BLaER1 (cell line): ENCODE measurements around the gene PTP4A1.
"Not testable (repeated sequence)": the region's sequence is repeated elsewhere in the genome, so short reads cannot be mapped to it uniquely, and the experiment has no call there.

ENCODE experiments used
- H3K27ac ChIP-seq: shearing (Covaris generic); formaldehyde crosslinking; 2 replicates; pipeline ENCODE4 v1.8.1; 2022
- H3K27me3 ChIP-seq: shearing (Covaris generic); formaldehyde crosslinking; 2 replicates; pipeline ENCODE4 v1.8.1; 2022
- H3K36me3 ChIP-seq: shearing (Covaris generic); formaldehyde crosslinking; 2 replicates; pipeline ENCODE4 v1.8.1; 2022
- H3K4me1 ChIP-seq: shearing (Covaris generic); formaldehyde crosslinking; 2 replicates; pipeline ENCODE4 v1.8.1; 2022
- H3K4me2 ChIP-seq: shearing (Covaris generic); formaldehyde crosslinking; 2 replicates; pipeline ENCODE4 v1.8.1; 2022
- H3K4me3 ChIP-seq: shearing (Covaris generic); formaldehyde crosslinking; 2 replicates; pipeline ENCODE4 v1.8.1; 2022
- H3K9ac ChIP-seq: shearing (Covaris generic); formaldehyde crosslinking; 2 replicates; pipeline ENCODE4 v1.8.1; 2022
- H3K9me3 ChIP-seq: shearing (Covaris generic); formaldehyde crosslinking; 2 replicates; pipeline ENCODE4 v1.8.1; 2022
- H4K20me1 ChIP-seq: shearing (Covaris generic); formaldehyde crosslinking; 2 replicates; pipeline ENCODE4 v1.8.1; 2022
- Cebpa-rat ChIP-seq: shearing (Covaris generic); IDR thresholded peaks from 2 replicates; pipeline ENCODE4 v1.8.1; 2022

PTP4A1 gene

GRCh38 chr6:63579937-63580703 is 7.8 kb downstream of the PTP4A1 start:
- Histone ChIP-seq H3K4me2 (no peak overlapping the region), H3K27me3 (no peaks in the 10 kb centered on the region), H3K4me3 (no peak overlapping the region), H3K27ac (no peak overlapping the region), H3K36me3 (peaks cover 80% of the 10 kb centered on the region), H3K9me3 (no peaks in the 10 kb centered on the region), H3K9ac (no peak overlapping the region), H4K20me1 (peaks cover 68% of the 10 kb centered on the region), H3K4me1 (peaks cover 5% of the 10 kb centered on the region)
- no peak for TF ChIP-seq Cebpa-rat

GRCh38 chr6:63580704-63580961 is 8.4 kb downstream of the PTP4A1 start:
- Histone ChIP-seq H3K9me3 (no peaks in the 10 kb centered on the region), H3K4me3 (no peak overlapping the region), H3K4me1 (no peaks in the 10 kb centered on the region; the same call in 1 of the 2 replicates), H4K20me1 (peaks cover 62% of the 10 kb centered on the region), H3K27me3 (no peaks in the 10 kb centered on the region), H3K4me2 (no peak overlapping the region), H3K9ac (no peak overlapping the region), H3K27ac (no peak overlapping the region), H3K36me3 (peaks cover 80% of the 10 kb centered on the region)
- TF ChIP-seq Cebpa-rat: no peak

GRCh38 chr6:63581355-63582013 is 9.2 kb downstream of the PTP4A1 start:
- Histone ChIP-seq H3K27me3 (no peaks in the 10 kb centered on the region), H3K4me1 (no peaks in the 10 kb centered on the region), H4K20me1 (peaks cover 54% of the 10 kb centered on the region), H3K4me3 (no peak overlapping the region), H3K36me3 (peaks cover 75% of the 10 kb centered on the region), H3K4me2 (no peak overlapping the region), H3K9ac (no peak overlapping the region), H3K27ac (no peak overlapping the region), H3K9me3 (no peaks in the 10 kb centered on the region)
- TF ChIP-seq Cebpa-rat: no peak

GRCh38 chr6:63582579-63583231 is 10.4 kb downstream of the PTP4A1 start:
- H3K4me1 ChIP-seq: no peaks in the 10 kb centered on the region
- peaks cover 63% of the 10 kb centered on the region for H3K36me3 ChIP-seq

GRCh38 chr6:63584125-63584514 is 11.8 kb downstream of the PTP4A1 start:
- H3K4me1 ChIP-seq: no peaks in the 10 kb centered on the region
- H3K27me3 ChIP-seq: no peaks in the 10 kb centered on the region
- peaks cover 49% of the 10 kb centered on the region for H3K36me3 ChIP-seq
- no peaks in the 10 kb centered on the region for H3K9me3 ChIP-seq
- TF ChIP-seq Cebpa-rat: no peak
- no peak overlapping the region for H3K27ac ChIP-seq
- no peak overlapping the region for H3K4me3 ChIP-seq
- no peak overlapping the region for H3K9ac ChIP-seq
- peaks cover 38% of the 10 kb centered on the region for H4K20me1 ChIP-seq
- no peak overlapping the region for H3K4me2 ChIP-seq

More at GRCh38 chr6:63582579-63583231, 10.4 kb downstream of the PTP4A1 start:
- no peak overlapping the region for H3K4me2 ChIP-seq
- peaks cover 42% of the 10 kb centered on the region for H4K20me1 ChIP-seq
- H3K4me3 ChIP-seq: no peak overlapping the region
- no peaks in the 10 kb centered on the region for H3K27me3 ChIP-seq
- H3K9me3 ChIP-seq: no peaks in the 10 kb centered on the region
- no peak overlapping the region for H3K27ac ChIP-seq
- no peak overlapping the region for H3K9ac ChIP-seq
- TF ChIP-seq Cebpa-rat: no peak

- H3K36me3 ChIP-seq: peaks cover 45% of the 10 kb centered on the region
- H3K4me3 ChIP-seq: no peak overlapping the region
- peaks cover 35% of the 10 kb centered on the region for H4K20me1 ChIP-seq
- no peak overlapping the region for H3K9ac ChIP-seq
- H3K9me3 ChIP-seq: no peaks in the 10 kb centered on the region
- no peak overlapping the region for H3K27ac ChIP-seq
- H3K4me1 ChIP-seq: no peaks in the 10 kb centered on the region
- no peak overlapping the region for H3K4me2 ChIP-seq
- TF ChIP-seq Cebpa-rat: no peak
- no peaks in the 10 kb centered on the region for H3K27me3 ChIP-seq
Observed at GRCh38 chr6:63584566-63584965, 12.3 kb downstream of the PTP4A1 start.

GRCh38 chr6:63585652-63586051 is 13.4 kb downstream of the PTP4A1 start:
- H3K9ac ChIP-seq, H3K4me1 ChIP-seq, H3K9me3 ChIP-seq, H3K4me3 ChIP-seq, H3K27me3 ChIP-seq, H3K4me2 ChIP-seq, H3K27ac ChIP-seq: not testable (repeated sequence)
- peaks cover 34% of the 10 kb centered on the region for H3K36me3 ChIP-seq
- peaks cover 25% of the 10 kb centered on the region for H4K20me1 ChIP-seq

GRCh38 chr6:63589952-63590411 is 17.7 kb downstream of the PTP4A1 start:
- H3K9ac ChIP-seq: no peak overlapping the region
- no peak overlapping the region for H3K27ac ChIP-seq
- no peak overlapping the region for H3K4me3 ChIP-seq
- H3K36me3 ChIP-seq: no peaks in the 10 kb centered on the region
- no peaks in the 10 kb centered on the region for H3K9me3 ChIP-seq
- no peaks in the 10 kb centered on the region for H3K27me3 ChIP-seq
- no peaks in the 10 kb centered on the region for H4K20me1 ChIP-seq
- TF ChIP-seq Cebpa-rat: no peak
- no peak overlapping the region for H3K4me2 ChIP-seq
- no peaks in the 10 kb centered on the region for H3K4me1 ChIP-seq

- Histone ChIP-seq H3K9me3 (no peaks in the 10 kb centered on the region), H3K27me3 (no peaks in the 10 kb centered on the region), H3K4me2 (no peak overlapping the region), H3K4me3 (no peak overlapping the region), H3K4me1 (peaks cover 2% of the 10 kb centered on the region; the same call in 1 of the 2 replicates), H3K36me3 (no peaks in the 10 kb centered on the region), H4K20me1 (no peaks in the 10 kb centered on the region), H3K27ac (no peak overlapping the region), H3K9ac (no peak overlapping the region)
- no peak for TF ChIP-seq Cebpa-rat
Observed at GRCh38 chr6:63592886-63593285, 20.6 kb downstream of the PTP4A1 start.
